Measurements from ENCODE around the gene OAT. TPM values are rescaled to one million over a fixed set of nuclear protein-coding genes. Genes with fewer than 3 reads are reported as not detected.
"Not testable (repeated sequence)": the region's sequence is repeated elsewhere in the genome, so short reads cannot be mapped to it uniquely, and the experiment has no call there.

OAT gene
- total and polyA plus RNA-seq, 4 donors, result 25.1 to 255 (median 69.1) TPM

DNA sequence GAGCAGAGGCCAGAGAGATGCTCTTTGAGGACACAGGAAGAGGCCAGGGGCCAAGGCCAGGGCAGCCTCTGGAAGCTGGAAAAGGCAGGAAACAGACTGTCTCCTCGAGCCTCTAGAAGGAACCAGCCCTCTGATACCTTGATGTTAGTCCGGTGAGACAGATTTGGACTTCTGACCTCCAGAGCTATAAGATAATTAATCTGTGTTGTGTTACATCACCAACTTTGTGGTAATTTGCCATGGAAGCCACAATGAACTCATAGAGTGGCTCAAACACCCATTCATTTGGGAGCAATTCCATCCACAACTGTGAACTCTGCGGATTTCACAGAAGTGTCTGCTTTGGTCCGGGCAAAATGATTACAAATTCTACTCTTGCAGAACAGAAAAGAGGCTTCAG lies 48.7 kb downstream of the OAT start:
- Histone ChIP-seq H3K27ac (ENCODE audit: low read depth in 1 of 2, low read length in 2 of 2) (no peak overlapping the region), H3K27me3 (ENCODE audit: control insufficient read depth in 4 of 4, insufficient read depth in 4 of 4, low read length in 3 of 4) (no peaks in the 10 kb centered on the region), H3K9me3 (ENCODE audit: control insufficient read depth in 4 of 4, low read length in 3 of 4) (no peaks in the 10 kb centered on the region), H3K4me3 (ENCODE audit: low read depth in 1 of 3, low read length in 3 of 3) (no peak overlapping the region), H3K36me3 (ENCODE audit: control insufficient read depth in 4 of 4, insufficient read depth in 3 of 4, low read depth in 1 of 4, low read length in 3 of 4) (no peaks in the 10 kb centered on the region), H3K9ac (ENCODE audit: low read depth in 1 of 2, low read length in 2 of 2) (no peak overlapping the region), H3K4me1 (ENCODE audit: control insufficient read depth in 4 of 4, insufficient read depth in 4 of 4, low read length in 3 of 4) (no peaks in the 10 kb centered on the region)
- WGBS, result 63% methylated on average over 4 of the region's 4 CpGs
- DNase-seq (ENCODE audit: low spot score), result no peak
- TF ChIP-seq, protein P1, sequence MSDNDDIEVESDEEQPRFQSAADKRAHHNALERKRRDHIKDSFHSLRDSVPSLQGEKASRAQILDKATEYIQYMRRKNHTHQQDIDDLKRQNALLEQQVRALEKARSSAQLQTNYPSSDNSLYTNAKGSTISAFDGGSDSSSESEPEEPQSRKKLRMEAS (IDR thresholded peaks at IDR 0.05), result no peak
- TF ChIP-seq, protein P2, sequence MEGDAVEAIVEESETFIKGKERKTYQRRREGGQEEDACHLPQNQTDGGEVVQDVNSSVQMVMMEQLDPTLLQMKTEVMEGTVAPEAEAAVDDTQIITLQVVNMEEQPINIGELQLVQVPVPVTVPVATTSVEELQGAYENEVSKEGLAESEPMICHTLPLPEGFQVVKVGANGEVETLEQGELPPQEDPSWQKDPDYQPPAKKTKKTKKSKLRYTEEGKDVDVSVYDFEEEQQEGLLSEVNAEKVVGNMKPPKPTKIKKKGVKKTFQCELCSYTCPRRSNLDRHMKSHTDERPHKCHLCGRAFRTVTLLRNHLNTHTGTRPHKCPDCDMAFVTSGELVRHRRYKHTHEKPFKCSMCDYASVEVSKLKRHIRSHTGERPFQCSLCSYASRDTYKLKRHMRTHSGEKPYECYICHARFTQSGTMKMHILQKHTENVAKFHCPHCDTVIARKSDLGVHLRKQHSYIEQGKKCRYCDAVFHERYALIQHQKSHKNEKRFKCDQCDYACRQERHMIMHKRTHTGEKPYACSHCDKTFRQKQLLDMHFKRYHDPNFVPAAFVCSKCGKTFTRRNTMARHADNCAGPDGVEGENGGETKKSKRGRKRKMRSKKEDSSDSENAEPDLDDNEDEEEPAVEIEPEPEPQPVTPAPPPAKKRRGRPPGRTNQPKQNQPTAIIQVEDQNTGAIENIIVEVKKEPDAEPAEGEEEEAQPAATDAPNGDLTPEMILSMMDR (IDR thresholded peaks at IDR 0.05; ENCODE audit: low read depth, low read length, missing input control), result no peak
- TF ChIP-seq FOXA1 (IDR thresholded peaks at IDR 0.05) (no peak), TAF1 (conservative IDR thresholded peaks at IDR 0.05) (no peak), RXRA (IDR thresholded peaks at IDR 0.05) (no peak), EGR1 (IDR thresholded peaks at IDR 0.05; ENCODE audit: low read depth in 2 of 2) (no peak), RAD21 (IDR thresholded peaks at IDR 0.05) (no peak)
- TF ChIP-seq, protein P3, sequence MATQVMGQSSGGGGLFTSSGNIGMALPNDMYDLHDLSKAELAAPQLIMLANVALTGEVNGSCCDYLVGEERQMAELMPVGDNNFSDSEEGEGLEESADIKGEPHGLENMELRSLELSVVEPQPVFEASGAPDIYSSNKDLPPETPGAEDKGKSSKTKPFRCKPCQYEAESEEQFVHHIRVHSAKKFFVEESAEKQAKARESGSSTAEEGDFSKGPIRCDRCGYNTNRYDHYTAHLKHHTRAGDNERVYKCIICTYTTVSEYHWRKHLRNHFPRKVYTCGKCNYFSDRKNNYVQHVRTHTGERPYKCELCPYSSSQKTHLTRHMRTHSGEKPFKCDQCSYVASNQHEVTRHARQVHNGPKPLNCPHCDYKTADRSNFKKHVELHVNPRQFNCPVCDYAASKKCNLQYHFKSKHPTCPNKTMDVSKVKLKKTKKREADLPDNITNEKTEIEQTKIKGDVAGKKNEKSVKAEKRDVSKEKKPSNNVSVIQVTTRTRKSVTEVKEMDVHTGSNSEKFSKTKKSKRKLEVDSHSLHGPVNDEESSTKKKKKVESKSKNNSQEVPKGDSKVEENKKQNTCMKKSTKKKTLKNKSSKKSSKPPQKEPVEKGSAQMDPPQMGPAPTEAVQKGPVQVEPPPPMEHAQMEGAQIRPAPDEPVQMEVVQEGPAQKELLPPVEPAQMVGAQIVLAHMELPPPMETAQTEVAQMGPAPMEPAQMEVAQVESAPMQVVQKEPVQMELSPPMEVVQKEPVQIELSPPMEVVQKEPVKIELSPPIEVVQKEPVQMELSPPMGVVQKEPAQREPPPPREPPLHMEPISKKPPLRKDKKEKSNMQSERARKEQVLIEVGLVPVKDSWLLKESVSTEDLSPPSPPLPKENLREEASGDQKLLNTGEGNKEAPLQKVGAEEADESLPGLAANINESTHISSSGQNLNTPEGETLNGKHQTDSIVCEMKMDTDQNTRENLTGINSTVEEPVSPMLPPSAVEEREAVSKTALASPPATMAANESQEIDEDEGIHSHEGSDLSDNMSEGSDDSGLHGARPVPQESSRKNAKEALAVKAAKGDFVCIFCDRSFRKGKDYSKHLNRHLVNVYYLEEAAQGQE (IDR thresholded peaks at IDR 0.05), result no peak

DNA sequence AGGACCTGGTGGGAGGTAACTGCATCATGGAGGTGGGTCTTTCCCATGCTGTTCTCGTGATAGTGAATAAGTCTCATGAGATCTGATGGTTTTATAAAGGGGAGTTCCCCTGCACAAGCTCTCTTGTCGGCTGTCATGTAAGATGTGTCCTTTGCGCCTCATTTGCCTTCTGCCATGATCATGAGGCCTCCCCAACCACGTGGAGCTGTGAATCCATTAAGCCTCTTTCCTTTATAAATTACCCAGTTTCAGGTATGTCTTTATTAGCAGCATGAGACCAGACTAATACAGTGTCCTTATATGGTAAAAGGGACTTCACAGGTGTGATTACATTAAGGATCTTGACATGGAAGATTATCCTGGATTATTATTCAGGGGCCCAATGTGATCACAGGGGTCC lies 49.2 kb downstream of the OAT start:
- not testable (repeated sequence) for H3K4me3 ChIP-seq (ENCODE audit: low read depth in 1 of 3, low read length in 3 of 3); H3K9me3 ChIP-seq (ENCODE audit: control insufficient read depth in 4 of 4, low read length in 3 of 4); H3K4me1 ChIP-seq (ENCODE audit: control insufficient read depth in 4 of 4, insufficient read depth in 4 of 4, low read length in 3 of 4); H3K36me3 ChIP-seq (ENCODE audit: control insufficient read depth in 4 of 4, insufficient read depth in 3 of 4, low read depth in 1 of 4, low read length in 3 of 4); H3K27ac ChIP-seq (ENCODE audit: low read depth in 1 of 2, low read length in 2 of 2); H3K27me3 ChIP-seq (ENCODE audit: control insufficient read depth in 4 of 4, insufficient read depth in 4 of 4, low read length in 3 of 4); DNase-seq (ENCODE audit: low spot score); H3K9ac ChIP-seq (ENCODE audit: low read depth in 1 of 2, low read length in 2 of 2)
- 69% methylated on average over 4 of the region's 4 CpGs for WGBS

DNA sequence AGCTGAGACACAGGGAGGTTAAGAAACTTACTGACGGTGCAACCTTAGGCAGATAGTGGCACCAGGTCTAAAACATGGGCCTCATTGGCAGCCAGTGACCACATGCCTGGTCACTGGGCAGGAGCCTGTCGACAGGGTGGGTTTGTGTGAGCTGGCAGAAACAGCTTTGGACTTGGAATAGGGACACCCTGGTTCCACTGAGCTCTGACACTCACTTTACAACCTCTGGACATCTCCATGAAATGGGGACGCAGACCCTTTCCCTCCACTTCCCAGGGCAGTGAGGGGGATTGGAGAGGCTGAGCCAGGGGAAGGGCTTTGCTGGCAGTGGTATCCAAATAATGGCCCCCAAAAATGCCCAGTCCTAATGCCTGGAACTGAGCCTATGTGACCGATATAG lies 49.7 kb downstream of the OAT start:
- TF ChIP-seq, protein P1 (IDR thresholded peaks at IDR 0.05), result no peak
- TF ChIP-seq YY1 (IDR thresholded peaks at IDR 0.05), result no peak
- no peak for TF ChIP-seq TAF1 (conservative IDR thresholded peaks at IDR 0.05)
- TF ChIP-seq, protein P2 (IDR thresholded peaks at IDR 0.05; ENCODE audit: low read depth, low read length, missing input control), result no peak
- no peak for TF ChIP-seq EGR1 (IDR thresholded peaks at IDR 0.05; ENCODE audit: low read depth in 2 of 2)
- TF ChIP-seq, protein P3 (IDR thresholded peaks at IDR 0.05), result no peak
- TF ChIP-seq, protein P4, sequence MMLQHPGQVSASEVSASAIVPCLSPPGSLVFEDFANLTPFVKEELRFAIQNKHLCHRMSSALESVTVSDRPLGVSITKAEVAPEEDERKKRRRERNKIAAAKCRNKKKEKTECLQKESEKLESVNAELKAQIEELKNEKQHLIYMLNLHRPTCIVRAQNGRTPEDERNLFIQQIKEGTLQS (IDR thresholded peaks at IDR 0.05), result no peak
- no peak for TF ChIP-seq SP1 (IDR thresholded peaks at IDR 0.05)
- no peak for TF ChIP-seq HNF4A (conservative IDR thresholded peaks at IDR 0.05)
- no peak for TF ChIP-seq FOXA1 (IDR thresholded peaks at IDR 0.05)
- no peak for TF ChIP-seq FOXA2 (IDR thresholded peaks at IDR 0.05)
- no peak for TF ChIP-seq JUND (IDR thresholded peaks at IDR 0.05)
- no peak for TF ChIP-seq RAD21 (IDR thresholded peaks at IDR 0.05)
- TF ChIP-seq HNF4G (IDR thresholded peaks at IDR 0.05), result no peak
- Histone ChIP-seq H3K4me3 (ENCODE audit: low read depth in 1 of 3, low read length in 3 of 3) (no peak overlapping the region), H3K36me3 (ENCODE audit: control insufficient read depth in 4 of 4, insufficient read depth in 3 of 4, low read depth in 1 of 4, low read length in 3 of 4) (no peaks in the 10 kb centered on the region), H3K27ac (ENCODE audit: low read depth in 1 of 2, low read length in 2 of 2) (no peak overlapping the region), H3K27me3 (ENCODE audit: control insufficient read depth in 4 of 4, insufficient read depth in 4 of 4, low read length in 3 of 4) (no peaks in the 10 kb centered on the region), H3K9ac (ENCODE audit: low read depth in 1 of 2, low read length in 2 of 2) (no peak overlapping the region), H3K9me3 (ENCODE audit: control insufficient read depth in 4 of 4, low read length in 3 of 4) (no peaks in the 10 kb centered on the region), H3K4me1 (ENCODE audit: control insufficient read depth in 4 of 4, insufficient read depth in 4 of 4, low read length in 3 of 4) (no peaks in the 10 kb centered on the region)
- 93% methylated on average over 4 of the region's 4 CpGs for WGBS
- DNase-seq (ENCODE audit: low spot score), result no peak
